LNCaP clone FGC (cell line): Measurements from ENCODE around the gene NFKBIE.
"Not testable (repeated sequence)": the region's sequence is repeated elsewhere in the genome, so short reads cannot be mapped to it uniquely, and the experiment has no call there.

ENCODE experiments used
- DNase-seq: peaks from one replicate; pipeline ENCODE4 v3.0.0-alpha.2; 2011; ENCODE audit warnings: low read depth
- H3K4me3 ChIP-seq: 2 replicates; pipeline ENCODE4 v1.5.1; 2011; ENCODE audit warnings: mild to moderate bottlenecking, low read depth, low read length, control low read depth
- CTCF ChIP-seq: IDR thresholded peaks from 2 replicates; pipeline ENCODE4 v1.5.1; 2012; ENCODE audit warnings: mild to moderate bottlenecking; ENCODE audit not compliant: control insufficient read depth, insufficient read depth; ENCODE audit errors: extremely low read depth

Gene NFKBIE

GRCh38 chr6:44265007-44265721 is at the start of gene NFKBIE:
Gene NFKBIE, minus strand, starts transcription at chr6:44265551. Its CDS starts 205 bp downstream, at chr6:44265346.
- peak; percentile 34 for TF ChIP-seq CTCF
- DNase-seq = no peak
- H3K4me3 ChIP-seq = peak within 1 kb of the TSS; percentile 71

GRCh38 chr6:44314657-44315056 is 49.3 kb upstream of the NFKBIE start:
- H3K4me3 ChIP-seq, DNase-seq: not testable (repeated sequence)

- peak; percentile 88 for TF ChIP-seq CTCF
- peak within 1 kb of the TSS; percentile 96 for H3K4me3 ChIP-seq
- peak; percentile 52 for DNase-seq
These were observed 47.8 kb upstream of the NFKBIE start, which contains the start of gene AARS2 for GRCh38 chr6:44312901-44313788. Gene AARS2, minus strand, starts transcription at chr6:44313347. Its CDS starts 24 bp downstream, at chr6:44313323.

- H3K4me3 ChIP-seq = peak overlapping the region; percentile 96
- peak; percentile 8 for DNase-seq
- TF ChIP-seq CTCF = no peak
These were observed 46.4 kb upstream of the NFKBIE start for GRCh38 chr6:44311767-44312166.

GRCh38 chr6:44311304-44311703 is 46.0 kb upstream of the NFKBIE start:
- DNase-seq = no peak
- TF ChIP-seq CTCF = no peak
- H3K4me3 ChIP-seq = no peak overlapping the region

- no peak for DNase-seq
- no peak for TF ChIP-seq CTCF
- no peak overlapping the region for H3K4me3 ChIP-seq
These were observed 44.9 kb upstream of the NFKBIE start for GRCh38 chr6:44310241-44310640.

GRCh38 chr6:44309631-44310030 is 44.3 kb upstream of the NFKBIE start:
- no peak overlapping the region for H3K4me3 ChIP-seq
- no peak for TF ChIP-seq CTCF
- no peak for DNase-seq
